Iris pigment epithelial cell (primary cell): ENCODE measurements around the gene ESYT3.
"Not testable (repeated sequence)": the region's sequence is repeated elsewhere in the genome, so short reads cannot be mapped to it uniquely, and the experiment has no call there.

ENCODE experiments used
- DNase-seq: peaks from one replicate; pipeline ENCODE4 v3.0.0-alpha.2; 2011; ENCODE audit warnings: low read depth

ESYT3 gene

GRCh38 chr3:138461896-138462295 lies 27.5 kb downstream of the ESYT3 start:
- no peak for DNase-seq

- DNase-seq = no peak
Observed at GRCh38 chr3:138463724-138464490, 29.5 kb downstream of the ESYT3 start.

GRCh38 chr3:138464491-138464860 lies 30.1 kb downstream of the ESYT3 start:
- no peak for DNase-seq

GRCh38 chr3:138465451-138465850 lies 31.0 kb downstream of the ESYT3 start:
- DNase-seq = no peak

- DNase-seq = peak; percentile 37
Observed at GRCh38 chr3:138465925-138466324, 31.5 kb downstream of the ESYT3 start.

- no peak for DNase-seq
Observed at GRCh38 chr3:138467931-138468330, 33.5 kb downstream of the ESYT3 start.

DNA sequence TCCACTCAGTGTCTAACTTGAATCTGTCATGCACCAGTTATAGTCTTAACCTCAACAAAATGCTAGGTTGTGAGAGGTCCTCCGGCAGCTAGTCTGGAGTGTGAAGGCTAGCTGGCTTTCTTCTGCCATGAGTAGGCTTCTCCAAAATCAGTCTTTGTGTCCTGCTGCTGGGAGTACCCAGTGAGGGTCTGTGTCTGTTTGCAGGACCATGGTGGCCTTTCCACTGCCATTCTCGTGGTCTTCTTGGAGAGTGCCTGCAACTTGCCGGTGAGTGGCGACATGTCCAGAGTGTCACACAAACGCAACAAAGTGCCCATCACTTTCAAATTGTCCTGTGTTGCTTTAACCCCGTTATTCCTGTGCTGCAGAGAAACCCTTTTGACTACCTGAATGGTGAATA lies 34.0 kb downstream of the ESYT3 start:
- no peak for DNase-seq

GRCh38 chr3:138468886-138469285 lies 34.5 kb downstream of the ESYT3 start:
- DNase-seq = peak; percentile 18

DNA sequence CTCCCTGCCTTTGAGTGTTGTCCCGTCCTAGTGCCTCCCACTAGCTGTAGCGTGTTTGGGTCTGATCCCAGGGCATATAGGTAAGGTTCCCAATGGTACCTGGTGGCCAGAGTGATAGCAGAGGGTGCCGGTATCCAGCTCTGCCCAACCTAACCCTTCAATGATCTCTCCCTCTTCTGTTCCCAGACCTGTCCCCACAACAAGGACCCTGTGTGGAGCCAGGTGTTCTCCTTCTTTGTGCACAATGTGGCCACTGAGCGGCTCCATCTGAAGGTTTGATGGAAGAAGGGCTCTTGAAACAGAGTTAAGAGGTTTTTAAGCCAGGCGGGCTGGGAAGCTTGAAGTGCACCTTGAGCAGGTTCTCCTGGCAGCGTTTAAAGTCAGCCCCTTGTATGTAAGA lies 35.5 kb downstream of the ESYT3 start:
- no peak for DNase-seq

GRCh38 chr3:138470687-138471086 lies 36.3 kb downstream of the ESYT3 start:
- DNase-seq = no peak

- no peak for DNase-seq
Observed at GRCh38 chr3:138471481-138471880, 37.1 kb downstream of the ESYT3 start.

DNA sequence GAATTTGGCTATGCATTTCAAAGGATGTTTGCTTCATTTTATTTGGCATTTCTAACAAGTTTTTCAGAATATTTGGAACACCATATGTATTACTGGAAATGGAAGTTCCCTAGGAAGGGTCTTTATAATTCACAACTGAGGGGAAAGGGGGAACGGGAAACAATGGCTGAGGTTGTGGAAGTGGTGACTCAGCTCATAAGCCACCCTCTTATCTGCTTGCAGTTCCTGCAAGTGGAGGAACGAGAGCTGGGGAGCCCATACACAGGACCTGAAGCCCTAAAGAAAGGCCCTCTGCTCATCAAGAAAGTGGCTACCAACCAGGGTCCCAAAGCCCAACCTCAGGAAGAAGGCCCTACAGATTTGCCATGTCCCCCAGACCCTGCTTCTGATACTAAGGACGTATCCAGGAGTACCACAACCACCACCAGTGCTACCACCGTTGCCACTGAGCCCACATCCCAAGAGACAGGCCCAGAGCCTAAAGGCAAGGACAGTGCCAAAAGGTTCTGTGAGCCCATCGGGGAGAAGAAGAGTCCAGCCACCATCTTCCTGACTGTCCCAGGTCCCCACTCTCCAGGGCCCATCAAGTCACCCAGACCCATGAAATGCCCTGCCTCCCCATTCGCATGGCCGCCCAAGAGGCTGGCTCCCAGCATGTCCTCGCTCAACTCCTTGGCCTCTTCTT lies 37.9 kb downstream of the ESYT3 start:
- peak; percentile 17 for DNase-seq

- DNase-seq = no peak
Observed at GRCh38 chr3:138473391-138473790, 39.0 kb downstream of the ESYT3 start.

- peak; percentile 45 for DNase-seq
Observed at GRCh38 chr3:138474163-138474562, 39.7 kb downstream of the ESYT3 start.

DNA sequence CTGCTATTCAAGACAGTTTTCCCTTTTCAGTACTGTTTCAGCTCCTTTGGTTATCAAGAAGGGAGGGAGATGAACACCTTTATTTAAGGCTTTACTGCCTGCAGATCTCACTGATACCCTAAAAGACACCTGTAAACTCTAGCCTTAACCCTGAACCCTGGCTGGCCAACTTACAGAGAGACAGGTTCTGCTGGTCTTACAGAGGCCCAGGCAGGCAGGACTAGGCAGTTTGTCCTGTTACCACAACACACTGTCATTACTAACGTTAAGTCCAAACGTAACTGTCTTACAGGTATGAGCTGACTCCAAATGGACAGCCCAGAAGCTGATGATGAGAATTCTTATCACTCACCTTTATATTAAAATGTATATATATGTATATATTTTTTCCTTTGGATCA lies 42.1 kb downstream of the ESYT3 start:
- no peak for DNase-seq

- DNase-seq = no peak
Observed at GRCh38 chr3:138477120-138477519, 42.7 kb downstream of the ESYT3 start.

DNA sequence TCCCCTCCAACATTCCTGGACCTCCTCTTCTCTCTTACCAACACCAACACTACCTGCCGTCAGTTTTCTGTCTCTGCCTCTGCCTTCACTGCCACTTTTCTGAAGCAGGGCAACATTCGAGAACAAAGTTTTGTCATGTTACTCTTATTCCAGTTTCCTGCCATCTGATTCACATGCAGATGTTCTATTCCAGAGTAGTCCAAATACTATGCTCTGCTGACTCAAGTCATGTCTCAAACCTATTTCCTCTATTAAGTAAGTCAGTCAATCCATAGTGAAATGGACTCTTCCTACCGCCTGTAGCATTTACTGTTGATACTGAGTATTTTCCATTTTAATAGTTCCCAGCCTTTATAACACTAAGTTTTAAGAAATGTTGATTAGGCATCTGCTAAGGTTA lies 43.4 kb downstream of the ESYT3 start:
- no peak for DNase-seq

DNA sequence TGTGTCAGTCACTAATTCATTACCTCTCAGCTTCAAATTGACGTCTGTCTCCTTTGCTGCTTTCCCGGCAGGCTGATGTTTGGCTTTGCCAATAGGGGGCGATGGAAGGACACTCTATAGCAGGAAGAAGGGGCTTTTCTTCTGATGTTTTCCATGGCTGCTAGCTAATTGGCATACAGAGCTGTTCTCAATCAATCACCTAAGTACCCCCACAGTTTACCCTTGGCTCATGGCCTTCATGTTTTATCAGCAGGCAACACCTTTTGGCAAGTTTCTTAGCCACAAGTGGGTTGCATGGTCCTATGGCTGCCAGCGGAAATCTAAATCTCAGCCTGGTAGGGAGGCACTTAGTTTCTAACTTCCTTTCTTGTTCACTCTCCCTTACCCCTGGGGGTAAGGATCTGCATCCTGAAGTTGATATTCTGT lies 45.0 kb downstream of the ESYT3 start:
- peak; percentile 56 for DNase-seq

DNA sequence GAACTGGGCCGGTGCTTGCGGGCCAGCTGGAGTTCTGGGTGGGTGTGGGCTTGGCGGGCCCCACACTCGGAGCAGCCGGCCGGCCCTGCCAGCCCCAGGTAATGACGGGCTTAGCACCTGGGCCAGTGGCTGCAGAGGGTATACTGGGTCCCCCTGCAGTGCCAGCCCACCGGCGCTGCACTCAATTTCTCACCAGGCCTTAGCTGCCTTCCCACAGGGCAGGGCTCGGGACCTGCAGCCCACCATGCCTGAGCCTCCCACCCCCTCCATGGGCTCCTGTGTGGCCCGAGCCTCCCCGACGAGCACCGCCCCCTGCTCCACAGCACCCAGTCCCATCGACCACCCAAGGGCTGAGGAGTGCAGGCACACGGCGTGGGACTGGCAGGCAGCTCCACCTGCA lies 50.3 kb downstream of the ESYT3 start:
- DNase-seq = not testable (repeated sequence)

DNA sequence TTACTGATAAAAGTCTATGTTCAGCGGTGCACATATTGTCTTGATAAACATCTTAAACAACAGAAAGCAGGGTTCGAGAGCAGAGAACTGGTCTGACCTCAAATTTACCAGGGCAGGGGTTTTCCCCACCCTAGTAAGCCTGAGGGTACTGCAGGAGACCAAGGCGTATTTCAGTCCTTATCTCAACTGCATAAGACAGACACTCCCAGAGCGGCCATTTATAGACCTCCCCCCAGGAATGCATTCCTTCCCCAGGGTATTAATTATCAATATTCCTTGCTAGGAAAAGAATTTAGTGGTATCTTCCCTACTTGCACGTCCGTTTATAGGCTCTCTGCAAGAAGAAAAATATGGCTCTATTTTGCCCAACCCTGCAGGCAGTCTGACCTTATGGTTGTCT lies 52.2 kb downstream of the ESYT3 start:
- DNase-seq = not testable (repeated sequence)

GRCh38 chr3:138491971-138492370 lies 57.6 kb downstream of the ESYT3 start:
- DNase-seq = no peak

GRCh38 chr3:138492980-138493675 lies 58.7 kb downstream of the ESYT3 start:
- no peak for DNase-seq
